GM12865 (cell line): ENCODE measurements around the gene MEIS2.

Experiments
- DNase-seq: peaks from one replicate; pipeline ENCODE4 v3.0.0; 2010; ENCODE audit warnings: low read depth
- H3K4me3 ChIP-seq: 2 replicates; pipeline ENCODE4 v1.5.1; 2011; ENCODE audit warnings: mild to moderate bottlenecking, low read depth, low read length, control low read depth
- CTCF ChIP-seq: IDR thresholded peaks from 2 replicates; pipeline ENCODE4 v1.5.1; 2011; ENCODE audit warnings: low read length, control low read depth, low read depth, inconsistent platforms; ENCODE audit not compliant: insufficient read depth; ENCODE audit errors: missing control alignments

Gene MEIS2

DNA sequence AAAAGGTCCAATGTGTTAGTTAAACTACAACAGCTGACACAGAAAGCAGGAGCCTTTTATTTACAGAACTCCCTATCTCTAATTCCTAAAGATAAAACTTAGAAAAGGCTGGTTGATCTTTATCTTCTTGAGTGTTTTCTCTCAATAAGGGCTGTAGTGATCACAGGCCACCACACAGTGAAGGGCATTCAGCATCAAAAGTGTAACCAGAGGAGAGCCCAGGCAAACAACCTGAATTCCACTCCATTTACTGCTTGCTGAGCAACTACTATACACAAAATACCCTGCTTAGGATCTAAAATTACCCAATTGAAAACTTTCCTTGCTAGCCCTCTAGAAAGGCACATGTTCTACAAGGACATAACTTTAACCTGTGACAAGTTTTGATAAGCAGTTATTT lies 122.7 kb downstream of the MEIS2 start:
- H3K4me3 ChIP-seq, result no peak overlapping the region
- TF ChIP-seq CTCF, result no peak
- DNase-seq, result no peak

- no peak overlapping the region for H3K4me3 ChIP-seq
- DNase-seq, result peak; percentile 38
- TF ChIP-seq CTCF, result no peak
These were observed 127.6 kb downstream of the MEIS2 start for GRCh38 chr15:36972704-36973103.

DNA sequence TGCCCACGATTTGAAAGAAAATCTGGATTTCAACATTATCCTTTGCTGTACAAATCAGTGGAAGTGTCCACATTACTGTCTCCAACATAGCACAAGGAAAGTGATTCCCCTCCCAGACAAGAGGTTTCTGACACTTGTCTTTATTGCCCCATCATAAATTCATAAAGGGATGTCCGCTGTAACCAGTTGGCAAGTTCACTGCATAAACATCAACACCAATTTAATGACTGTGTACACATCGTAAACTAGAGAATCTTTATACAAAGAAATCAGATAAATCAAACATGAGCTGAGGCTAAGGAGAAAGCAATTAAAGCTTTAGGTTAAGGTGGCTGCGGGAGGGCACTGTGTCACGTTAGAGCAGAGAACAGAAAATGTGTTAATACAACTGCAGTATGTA lies 129.8 kb downstream of the MEIS2 start:
- no peak for DNase-seq
- H3K4me3 ChIP-seq, result no peak overlapping the region
- TF ChIP-seq CTCF, result no peak

GRCh38 chr15:36967929-36968328 lies 132.4 kb downstream of the MEIS2 start:
- TF ChIP-seq CTCF, result no peak
- no peak for DNase-seq
- no peak overlapping the region for H3K4me3 ChIP-seq

DNA sequence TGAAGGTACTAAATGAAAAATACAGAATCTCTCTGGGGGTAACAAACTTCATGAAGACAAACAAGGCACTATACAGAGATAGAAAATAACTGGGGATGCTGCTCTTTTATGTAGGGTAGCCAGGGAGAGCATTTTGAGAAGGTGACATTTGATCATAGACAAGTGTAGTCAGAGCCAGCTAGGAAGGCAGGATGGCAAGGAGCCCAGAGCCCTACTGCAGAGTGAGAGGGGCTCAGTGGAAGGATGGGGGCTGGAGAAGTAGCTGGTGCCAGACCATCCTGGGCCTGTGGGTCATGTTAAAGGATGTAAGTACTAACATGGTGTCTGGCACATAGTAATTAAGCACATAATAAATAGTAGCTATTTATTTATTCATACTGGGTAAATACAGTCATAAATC lies 133.6 kb downstream of the MEIS2 start:
- TF ChIP-seq CTCF, result no peak
- no peak for DNase-seq
- H3K4me3 ChIP-seq, result no peak overlapping the region

DNA sequence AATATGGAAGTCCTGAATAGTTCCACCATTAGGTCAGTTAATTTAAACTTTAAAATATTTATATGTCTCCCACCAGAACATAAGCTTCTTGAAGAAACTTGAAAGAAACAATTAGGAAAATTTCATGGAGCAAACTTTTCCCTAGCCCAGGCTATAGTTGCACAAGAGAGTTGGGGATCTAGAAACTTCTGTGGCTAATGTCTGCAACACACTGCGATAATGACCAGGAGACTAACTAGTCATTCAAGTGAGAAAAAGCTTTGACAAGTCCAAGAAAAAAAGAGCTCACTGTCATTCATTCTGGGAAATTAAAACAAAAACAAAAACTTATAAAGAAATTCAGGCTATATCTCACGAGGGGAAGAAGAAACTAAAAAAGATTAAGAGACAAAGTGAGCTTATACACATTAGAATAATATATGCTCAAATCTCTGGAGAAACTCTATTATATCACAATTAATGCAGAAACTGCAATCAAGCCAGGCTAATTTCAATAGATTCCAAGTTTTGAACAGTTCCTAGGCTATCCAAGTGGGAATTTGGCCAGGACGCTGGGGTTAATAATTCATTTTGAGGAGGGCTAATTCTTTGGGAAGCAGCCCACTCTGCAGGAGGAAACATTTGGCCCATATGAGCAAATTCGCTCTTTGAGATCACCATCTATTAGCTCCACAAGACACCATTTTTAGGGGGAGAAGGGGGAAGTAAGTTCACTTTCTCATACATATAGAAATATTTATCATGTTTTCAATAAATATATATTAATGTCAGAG lies 134.6 kb downstream of the MEIS2 start:
- DNase-seq, result no peak
- H3K4me3 ChIP-seq, result no peak overlapping the region
- TF ChIP-seq CTCF, result no peak

- TF ChIP-seq CTCF, result no peak
- no peak for DNase-seq
- no peak overlapping the region for H3K4me3 ChIP-seq
These were observed 135.7 kb downstream of the MEIS2 start for GRCh38 chr15:36964626-36965025.
